PC-3 (cell line): Measurements from ENCODE around the gene KRTAP4-9. TPM values are rescaled to one million over a fixed set of nuclear protein-coding genes. Genes with fewer than 3 reads are reported as not detected.
"Not testable (repeated sequence)": the region's sequence is repeated elsewhere in the genome, so short reads cannot be mapped to it uniquely, and the experiment has no call there.

Experiments
- ATAC-seq: fragments of 200-7000 bp; cut with Tn5 transposase; 2 replicates; pipeline ENCODE4 v1.9.1; 2020; ENCODE audit warnings: mild to moderate bottlenecking, moderate library complexity
- BruUV-seq: library from RNA; stranded (reverse); fragments of 400-500 nt; replicated peaks from 2 replicates; lab custom pipeline; 2021; lab: Mats Ljungman, UMichigan
- CTCF ChIA-PET: fragments of 300-600 bp; sonication (Branson Sonifier 250); formaldehyde crosslinking; loops from one replicate; lab custom pipeline; 2022; ENCODE audit warnings: antibody characterized with exemption; lab: Charles Lee
- POLR2A ChIA-PET: fragments of 300-600 bp; sonication (Branson Sonifier 250); formaldehyde crosslinking; loops from one replicate; lab custom pipeline; 2022; ENCODE audit warnings: antibody characterized with exemption; ENCODE audit not compliant: unreplicated experiment; lab: Charles Lee
- DNase-seq: peaks from one replicate; pipeline ENCODE4 v3.0.0-alpha.2; 2015
- H2AFZ ChIP-seq: fragments of 300-600 bp; sonication (generic); 2 replicates; pipeline ENCODE4 v1.6.0; 2016; ENCODE audit warnings: antibody characterized with exemption, low read length
- H3F3A ChIP-seq: fragments of 300-600 bp; sonication (generic); one replicate; pipeline ENCODE4 v1.6.0; 2017; ENCODE audit warnings: antibody characterized with exemption, low read length, control low read depth, mild to moderate bottlenecking; ENCODE audit not compliant: unreplicated experiment
- H3K27ac ChIP-seq: fragments of 300-600 bp; sonication (generic); 2 replicates; pipeline ENCODE4 v1.5.1; 2016; ENCODE audit warnings: mild to moderate bottlenecking, low read length
- H3K27me3 ChIP-seq: fragments of 300-600 bp; sonication (generic); 2 replicates; pipeline ENCODE4 v1.6.1; 2016; ENCODE audit warnings: low read length, mixed read lengths
- H3K36me3 ChIP-seq: fragments of 300-600 bp; sonication (generic); 2 replicates; pipeline ENCODE4 v1.6.1; 2016; ENCODE audit warnings: low read depth, mixed run types, low read length, mixed read lengths
- H3K4me1 ChIP-seq: fragments of 300-600 bp; sonication (generic); 2 replicates; pipeline ENCODE4 v1.5.1; 2016; ENCODE audit warnings: low read length; ENCODE audit not compliant: insufficient read depth
- H3K4me2 ChIP-seq: fragments of 300-600 bp; sonication (generic); 2 replicates; pipeline ENCODE4 v1.6.0; 2016; ENCODE audit warnings: low read length
- H3K4me3 ChIP-seq: fragments of 300-600 bp; sonication (generic); 2 replicates; pipeline ENCODE4 v1.5.1; 2016; ENCODE audit warnings: mild to moderate bottlenecking, low read length, mixed read lengths
- H3K79me2 ChIP-seq: fragments of 300-600 bp; sonication (generic); 2 replicates; pipeline ENCODE4 v1.6.1; 2017; ENCODE audit warnings: low read length, mixed read lengths
- H3K9ac ChIP-seq: fragments of 300-600 bp; sonication (generic); 2 replicates; pipeline ENCODE4 v1.6.0; 2016; ENCODE audit warnings: mild to moderate bottlenecking, low read length
- H3K9me2 ChIP-seq: fragments of 300-600 bp; sonication (generic); replicated peaks from 2 replicates; pipeline ENCODE4 v1.6.1; 2016; ENCODE audit warnings: mixed run types, low read length, mixed read lengths
- H3K9me3 ChIP-seq: fragments of 300-600 bp; sonication (generic); 2 replicates; pipeline ENCODE4 v1.6.1; 2016; ENCODE audit warnings: low read length, mixed read lengths
- H4K20me1 ChIP-seq: fragments of 300-600 bp; sonication (generic); 2 replicates; pipeline ENCODE4 v1.6.1; 2016; ENCODE audit warnings: low read length, mixed read lengths
- EZH2 ChIP-seq: fragments of 300-600 bp; sonication (generic); IDR thresholded peaks from one replicate; pipeline ENCODE4 v1.6.1; 2017; ENCODE audit warnings: antibody characterized with exemption, mild to moderate bottlenecking, low read length; ENCODE audit not compliant: unreplicated experiment
- EZH2phosphoT487 ChIP-seq: fragments of 300-600 bp; sonication (generic); IDR thresholded peaks from 2 replicates; pipeline ENCODE4 v1.6.1; 2018; ENCODE audit warnings: mild to moderate bottlenecking, antibody characterized with exemption, low read length, borderline replicate concordance
- intact Hi-C: fragments of 100-400 bp; cut with micrococcal nuclease; formaldehyde crosslinking; loops from 2 replicates; pipeline ENCODE4 v1.9.0; 2023
- total RNA-seq: library from RNA; depleted of rRNA; stranded (reverse); fragments of >200 nt; gene quantifications from 2 replicates; pipeline ENCODE4 v1.2.3, GENCODE V29; 2014
- TF ChIP-seq, protein P1 (sequence below): fragments of 300-600 bp; sonication (generic); conservative IDR thresholded peaks from 2 replicates; pipeline ENCODE4 v1.5.1; 2017; ENCODE audit warnings: antibody characterized with exemption, low read depth, mild to moderate bottlenecking, low read length

KRTAP4-9 gene
- total RNA-seq, 1 experiment from 2014 or later: not detected

DNA sequence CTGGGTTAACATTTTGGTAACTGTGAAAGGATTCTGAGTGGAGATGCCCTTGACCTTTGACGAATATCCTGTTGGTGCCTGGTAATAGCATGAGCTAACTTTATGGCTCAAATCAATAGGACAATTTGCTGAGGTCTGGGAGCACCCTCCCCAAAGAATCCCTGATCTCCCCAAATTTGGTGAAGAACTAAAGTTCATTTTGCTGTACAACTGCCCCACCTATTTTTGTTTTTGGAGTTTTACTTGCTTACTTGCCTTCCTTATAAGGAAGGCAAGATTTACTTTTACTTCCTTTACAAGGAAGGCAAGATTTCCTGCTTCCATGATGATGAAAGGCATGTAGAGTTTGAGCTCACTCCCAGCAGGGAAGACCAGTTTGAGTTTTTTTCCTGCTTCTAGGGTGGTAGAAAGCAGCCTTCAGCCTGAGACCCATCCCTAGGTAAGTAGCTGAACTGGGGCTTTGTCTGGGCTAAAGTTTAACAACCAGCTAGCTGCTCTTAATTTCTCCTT lies 2.8 kb downstream of the KRTAP4-9 start:
- Histone ChIP-seq H3K4me3 (no peak overlapping the region), H4K20me1 (no peaks in the 10 kb centered on the region), H3K27me3 (no peaks in the 10 kb centered on the region), H3K9me2 (no peaks in the 10 kb centered on the region), H3F3A (no peaks in the 10 kb centered on the region), H3K4me1 (peaks cover 14% of the 10 kb centered on the region), H3K79me2 (no peaks in the 10 kb centered on the region), H3K27ac (no peak overlapping the region), H3K4me2 (no peak overlapping the region), H3K9me3 (peaks cover 12% of the 10 kb centered on the region; the same call in 1 of the 2 replicates), H3K36me3 (peaks cover 10% of the 10 kb centered on the region; the same call in 1 of the 2 replicates), H3K9ac (no peak overlapping the region), H2AFZ (no peak overlapping the region)
- CTCF ChIA-PET: no interaction called here
- BruUV-seq: no TSS peak
- intact Hi-C loops: no loop called here
- no peak for TF ChIP-seq EZH2
- no peak for TF ChIP-seq EZH2phosphoT487
- TF ChIP-seq, protein P1, sequence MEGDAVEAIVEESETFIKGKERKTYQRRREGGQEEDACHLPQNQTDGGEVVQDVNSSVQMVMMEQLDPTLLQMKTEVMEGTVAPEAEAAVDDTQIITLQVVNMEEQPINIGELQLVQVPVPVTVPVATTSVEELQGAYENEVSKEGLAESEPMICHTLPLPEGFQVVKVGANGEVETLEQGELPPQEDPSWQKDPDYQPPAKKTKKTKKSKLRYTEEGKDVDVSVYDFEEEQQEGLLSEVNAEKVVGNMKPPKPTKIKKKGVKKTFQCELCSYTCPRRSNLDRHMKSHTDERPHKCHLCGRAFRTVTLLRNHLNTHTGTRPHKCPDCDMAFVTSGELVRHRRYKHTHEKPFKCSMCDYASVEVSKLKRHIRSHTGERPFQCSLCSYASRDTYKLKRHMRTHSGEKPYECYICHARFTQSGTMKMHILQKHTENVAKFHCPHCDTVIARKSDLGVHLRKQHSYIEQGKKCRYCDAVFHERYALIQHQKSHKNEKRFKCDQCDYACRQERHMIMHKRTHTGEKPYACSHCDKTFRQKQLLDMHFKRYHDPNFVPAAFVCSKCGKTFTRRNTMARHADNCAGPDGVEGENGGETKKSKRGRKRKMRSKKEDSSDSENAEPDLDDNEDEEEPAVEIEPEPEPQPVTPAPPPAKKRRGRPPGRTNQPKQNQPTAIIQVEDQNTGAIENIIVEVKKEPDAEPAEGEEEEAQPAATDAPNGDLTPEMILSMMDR: no peak
- POLR2A ChIA-PET: no interaction called here
- DNase-seq (no peak), ATAC-seq (no peak)

DNA sequence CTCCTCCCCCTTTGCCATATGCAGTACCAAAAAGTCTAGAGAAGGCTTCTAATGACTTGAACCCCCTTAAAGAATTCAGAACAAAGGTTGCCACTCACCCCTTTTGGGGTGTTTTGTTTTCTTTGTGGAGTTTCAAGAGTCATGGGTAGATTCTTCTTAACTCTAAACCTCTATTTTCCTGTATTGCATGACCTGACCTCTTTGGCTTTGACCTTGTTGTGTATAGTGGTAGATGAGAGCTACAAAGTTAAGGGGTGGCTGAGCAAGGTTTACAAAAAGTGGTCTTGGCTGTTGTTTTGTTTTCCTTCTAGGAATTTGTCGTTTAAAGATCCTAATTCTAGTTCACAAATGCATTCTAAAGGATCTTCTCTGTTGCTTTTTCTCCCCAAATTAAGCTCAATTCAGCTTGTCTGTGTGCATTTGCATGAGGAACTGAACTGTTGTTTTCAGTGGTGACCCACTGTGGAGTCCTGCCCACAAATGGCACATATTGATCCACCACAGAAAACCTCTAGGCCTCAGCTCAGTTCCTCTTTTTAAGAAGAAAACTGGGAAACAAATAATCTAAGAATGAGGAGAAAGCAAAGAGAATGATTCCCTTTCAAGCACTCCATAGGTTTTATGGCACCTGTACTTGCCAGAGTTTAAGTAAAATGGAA lies 3.7 kb downstream of the KRTAP4-9 start:
- H4K20me1 ChIP-seq, ATAC-seq, DNase-seq, H2AFZ ChIP-seq, H3K27ac ChIP-seq, intact Hi-C loops, H3K4me2 ChIP-seq, BruUV-seq, H3K4me3 ChIP-seq, H3K9ac ChIP-seq, CTCF ChIA-PET, H3K79me2 ChIP-seq, POLR2A ChIA-PET, H3F3A ChIP-seq, H3K9me2 ChIP-seq, H3K4me1 ChIP-seq, H3K27me3 ChIP-seq: not testable (repeated sequence)
- H3K9me3 ChIP-seq: peaks cover 12% of the 10 kb centered on the region; the same call in 1 of the 2 replicates
- H3K36me3 ChIP-seq: peaks cover 10% of the 10 kb centered on the region; the same call in 1 of the 2 replicates

DNA sequence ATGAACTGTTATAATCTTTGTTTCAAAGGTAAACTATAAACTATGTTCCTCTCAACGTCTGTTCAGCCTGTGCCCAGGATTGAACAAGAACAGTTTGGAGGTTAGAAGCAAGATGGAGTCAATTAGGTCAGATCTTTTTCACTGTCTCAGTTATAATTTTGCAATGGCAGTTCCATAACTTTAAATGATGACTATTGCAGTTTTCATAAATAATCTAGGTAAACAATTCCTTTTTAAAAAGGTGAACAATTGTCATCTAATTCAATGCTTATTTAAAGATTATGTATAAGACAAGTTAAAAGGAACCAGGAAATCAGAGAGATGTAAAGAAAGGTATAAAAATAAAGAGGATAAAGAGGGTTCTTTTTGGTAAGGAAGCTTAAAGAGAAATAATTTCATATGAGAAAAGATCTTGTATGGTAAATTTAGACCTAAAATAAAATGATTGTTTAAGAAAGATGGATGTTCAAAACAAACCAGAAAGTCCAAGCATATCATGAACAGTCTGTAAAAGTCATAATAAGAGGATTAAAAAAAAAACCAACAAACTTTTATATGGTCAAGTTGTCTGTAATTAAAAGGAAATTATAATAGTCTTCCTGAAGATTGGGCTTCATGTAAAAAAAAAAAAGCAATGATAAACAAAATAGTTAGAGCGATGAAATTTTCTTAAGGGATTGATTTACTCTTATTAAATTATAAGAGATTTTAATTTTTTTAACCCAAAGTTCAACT lies 6.1 kb downstream of the KRTAP4-9 start:
- Histone ChIP-seq H3K4me1 (no peaks in the 10 kb centered on the region), H4K20me1 (no peaks in the 10 kb centered on the region), H2AFZ (no peak overlapping the region), H3K27me3 (no peaks in the 10 kb centered on the region), H3K27ac (no peak overlapping the region), H3K79me2 (no peaks in the 10 kb centered on the region), H3K9me2 (no peaks in the 10 kb centered on the region), H3K4me2 (no peak overlapping the region), H3F3A (no peaks in the 10 kb centered on the region), H3K36me3 (peaks cover 10% of the 10 kb centered on the region; the same call in 1 of the 2 replicates), H3K9me3 (peaks cover 12% of the 10 kb centered on the region; the same call in 1 of the 2 replicates), H3K4me3 (no peak overlapping the region; the same call in 1 of the 2 replicates), H3K9ac (no peak overlapping the region)
- DNase-seq: no peak
- ChIA-PET POLR2A (no interaction called here), CTCF (no interaction called here)
- TF ChIP-seq, protein P1: no peak
- TF ChIP-seq EZH2phosphoT487 (no peak), EZH2 (no peak)
- no peak for ATAC-seq
- intact Hi-C loops: no loop called here
- BruUV-seq: no TSS peak
